ENCODE results near the gene MIAT.
"Not testable (repeated sequence)": the region's sequence is repeated elsewhere in the genome, so short reads cannot be mapped to it uniquely, and the experiment has no call there.

MIAT gene

GRCh38 chr22:26701323-26701722 lies 43.9 kb downstream of the MIAT start:
- no peak for DNase-seq

DNA sequence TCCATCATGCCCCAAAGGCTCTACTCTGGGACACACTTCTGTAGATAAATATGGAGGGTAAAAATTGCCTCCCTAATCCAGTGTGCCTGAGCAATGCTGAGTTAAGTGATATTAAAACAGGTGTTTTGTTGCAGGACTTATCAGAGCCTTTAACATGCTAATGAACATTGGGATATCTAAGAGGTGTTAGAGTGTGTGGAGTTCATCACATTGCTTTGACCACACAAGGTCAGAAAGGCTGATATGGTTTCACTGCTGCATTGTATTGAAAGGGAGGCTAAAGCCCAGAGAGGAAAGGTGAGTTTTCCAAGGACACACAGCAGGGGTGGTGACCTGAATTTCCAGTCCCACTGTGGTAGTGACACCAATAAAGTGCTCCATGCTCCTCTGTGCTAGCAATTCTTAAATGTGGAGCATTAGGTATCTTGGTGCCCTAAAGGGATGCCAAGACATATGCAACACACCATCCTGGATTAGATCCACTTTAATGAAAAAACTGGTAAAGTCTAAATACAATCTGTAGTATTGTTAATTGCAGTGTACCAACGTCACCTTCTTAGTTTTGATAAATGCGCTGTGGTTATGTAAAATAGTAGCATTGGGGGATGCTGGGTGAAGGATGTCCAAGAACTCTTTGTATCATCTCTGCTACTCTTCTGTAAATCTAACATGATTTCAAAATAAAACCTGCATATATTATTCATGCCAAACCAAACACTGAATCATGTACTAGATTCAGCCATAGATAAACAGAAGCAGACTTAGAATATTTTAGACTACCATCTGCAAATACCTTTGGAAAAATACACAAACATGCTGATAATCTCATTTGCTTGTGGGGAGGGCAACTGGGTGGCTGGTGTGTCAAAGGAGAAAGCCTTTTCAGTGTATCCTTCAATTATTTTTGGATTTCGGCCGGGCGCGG lies 45.8 kb downstream of the MIAT start:
- no peak for DNase-seq

DNA sequence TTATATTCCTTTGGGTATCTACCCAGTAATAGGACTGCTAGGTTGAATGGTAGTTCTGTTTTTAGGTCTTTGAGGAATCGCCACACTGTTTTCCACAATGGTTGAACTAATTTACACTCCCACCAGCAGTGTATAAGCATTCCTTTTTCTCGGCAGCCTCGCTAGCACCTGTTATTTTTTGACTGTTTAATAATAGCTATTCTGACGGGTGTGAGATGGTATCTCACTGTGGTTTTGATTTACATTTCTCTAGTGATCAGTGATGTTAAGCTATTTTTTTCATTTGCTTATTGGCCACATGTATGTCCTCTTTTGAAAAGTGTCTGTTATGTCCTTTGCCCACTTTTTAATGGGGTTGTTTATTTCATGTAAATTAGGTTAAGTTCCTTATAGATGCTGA lies 48.0 kb downstream of the MIAT start:
- DNase-seq, result not testable (repeated sequence)

GRCh38 chr22:26707090-26707489 lies 49.7 kb downstream of the MIAT start:
- no peak for DNase-seq

GRCh38 chr22:26707581-26707980 lies 50.2 kb downstream of the MIAT start:
- DNase-seq, result no peak

GRCh38 chr22:26708256-26709009 lies 51.0 kb downstream of the MIAT start:
- no peak for DNase-seq

DNA sequence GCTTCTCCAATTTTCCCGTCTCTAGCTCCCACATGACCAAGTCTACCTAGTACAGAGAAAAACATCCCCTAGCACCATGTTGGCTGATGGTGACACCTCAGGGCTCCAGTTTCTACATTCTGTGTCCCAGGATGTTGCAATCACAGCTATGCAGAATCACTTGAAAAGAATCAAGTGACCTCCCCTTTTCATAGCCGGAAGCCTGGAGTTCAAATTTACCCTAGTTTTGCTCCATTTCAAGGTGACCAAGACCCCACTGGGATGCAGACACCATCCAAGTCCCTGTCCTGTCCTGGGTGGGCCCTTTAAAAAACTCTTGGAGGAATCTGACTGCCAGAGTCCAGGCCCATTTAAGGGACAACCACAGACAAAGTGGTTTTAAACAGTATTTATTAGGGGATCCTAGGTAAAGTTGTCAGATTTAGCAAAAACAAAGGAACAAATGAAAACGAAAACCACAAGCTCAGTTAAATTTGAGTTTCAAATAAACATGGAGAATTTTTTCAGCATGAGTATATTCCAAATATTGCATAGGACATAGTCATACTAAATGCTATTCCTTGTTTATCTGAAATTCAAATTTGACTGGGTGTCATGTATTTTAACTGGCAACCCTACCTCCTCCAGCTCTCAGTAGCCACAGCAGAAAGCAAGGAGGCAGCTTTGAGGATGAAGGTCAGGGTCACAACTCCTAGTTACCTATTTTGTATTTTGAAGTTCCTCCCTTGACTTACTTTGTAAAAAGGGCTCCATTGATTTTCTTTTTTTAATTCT lies 52.4 kb downstream of the MIAT start:
- no peak for DNase-seq

- no peak for DNase-seq
Observed at GRCh38 chr22:26711205-26711963, 54.0 kb downstream of the MIAT start.

GRCh38 chr22:26712158-26712557 lies 54.8 kb downstream of the MIAT start:
- DNase-seq, result no peak

DNA sequence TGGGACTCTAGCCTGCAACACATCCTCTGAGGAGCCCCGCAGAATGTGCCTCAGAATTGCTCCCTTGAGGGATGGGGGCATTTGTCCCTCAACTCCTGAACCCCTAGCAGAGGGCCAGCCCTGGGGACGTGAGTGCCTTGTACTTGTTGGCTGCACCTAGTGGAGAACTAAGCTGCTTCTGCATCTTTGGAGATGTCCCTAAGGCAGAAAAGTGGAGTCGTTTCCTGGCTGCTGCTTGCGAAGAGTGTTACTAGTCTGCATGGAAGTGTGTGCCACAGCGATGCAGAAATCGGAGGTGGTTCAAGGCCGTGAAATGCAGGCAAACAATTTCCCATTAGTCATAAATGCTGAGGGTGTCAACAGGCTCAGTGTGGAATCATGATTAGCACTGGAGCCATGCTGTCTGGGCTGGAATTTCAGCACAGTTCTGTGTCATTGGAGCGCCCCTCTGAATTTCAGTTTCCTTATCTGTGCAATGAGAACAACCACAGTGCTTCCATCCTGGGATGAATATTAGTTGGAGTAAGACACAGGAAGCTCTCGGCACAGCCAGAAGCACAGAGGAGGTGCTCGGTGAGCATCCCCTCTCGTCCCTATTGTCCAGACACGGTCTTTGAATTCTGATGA lies 56.5 kb downstream of the MIAT start:
- no peak for DNase-seq

GRCh38 chr22:26714971-26715370 lies 57.6 kb downstream of the MIAT start:
- no peak for DNase-seq

GRCh38 chr22:26715392-26715936 lies 58.1 kb downstream of the MIAT start:
- no peak for DNase-seq

GRCh38 chr22:26718488-26718887 lies 61.1 kb downstream of the MIAT start:
- DNase-seq, result no peak

DNA sequence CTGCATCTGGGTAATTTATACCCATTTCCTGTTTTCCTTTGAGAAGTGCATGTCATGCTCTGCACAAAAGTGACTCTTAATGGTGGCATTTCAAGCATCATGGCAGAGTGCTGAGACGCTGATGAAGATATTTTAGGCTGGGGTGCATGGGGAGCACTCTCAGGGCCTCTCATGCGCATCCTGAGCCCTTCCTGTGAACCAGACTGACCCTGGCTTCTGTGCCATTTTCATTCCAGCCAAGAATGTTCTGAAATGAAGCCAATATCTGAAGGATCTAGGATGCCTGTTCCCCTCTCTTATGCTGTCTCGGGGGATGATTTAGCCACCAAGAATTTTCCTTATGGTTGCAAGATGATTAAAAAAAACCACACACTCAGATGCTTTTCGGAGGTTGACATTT lies 61.5 kb downstream of the MIAT start:
- DNase-seq, result no peak

DNA sequence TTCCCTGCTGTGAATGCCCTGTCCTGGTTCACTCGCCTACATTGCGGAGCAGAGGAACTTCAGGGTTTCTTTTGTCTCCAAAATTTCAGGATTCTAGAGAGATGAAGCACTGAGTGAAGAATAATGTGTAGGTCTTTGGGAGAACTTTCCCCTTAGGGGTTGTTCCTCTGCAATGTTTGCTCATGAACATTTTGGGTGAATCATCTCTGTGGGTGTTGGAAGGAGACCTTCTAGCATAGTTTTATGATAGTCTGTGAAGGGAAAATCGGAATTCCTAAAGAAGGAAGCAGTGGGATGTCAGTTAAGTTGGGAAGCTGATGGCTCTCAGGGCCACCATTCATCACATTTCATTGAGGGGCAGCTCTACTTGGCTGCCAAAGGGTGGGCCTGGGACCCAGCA lies 64.8 kb downstream of the MIAT start:
- no peak for DNase-seq

- DNase-seq, result no peak
Observed at GRCh38 chr22:26724414-26724813, 67.0 kb downstream of the MIAT start.

DNA sequence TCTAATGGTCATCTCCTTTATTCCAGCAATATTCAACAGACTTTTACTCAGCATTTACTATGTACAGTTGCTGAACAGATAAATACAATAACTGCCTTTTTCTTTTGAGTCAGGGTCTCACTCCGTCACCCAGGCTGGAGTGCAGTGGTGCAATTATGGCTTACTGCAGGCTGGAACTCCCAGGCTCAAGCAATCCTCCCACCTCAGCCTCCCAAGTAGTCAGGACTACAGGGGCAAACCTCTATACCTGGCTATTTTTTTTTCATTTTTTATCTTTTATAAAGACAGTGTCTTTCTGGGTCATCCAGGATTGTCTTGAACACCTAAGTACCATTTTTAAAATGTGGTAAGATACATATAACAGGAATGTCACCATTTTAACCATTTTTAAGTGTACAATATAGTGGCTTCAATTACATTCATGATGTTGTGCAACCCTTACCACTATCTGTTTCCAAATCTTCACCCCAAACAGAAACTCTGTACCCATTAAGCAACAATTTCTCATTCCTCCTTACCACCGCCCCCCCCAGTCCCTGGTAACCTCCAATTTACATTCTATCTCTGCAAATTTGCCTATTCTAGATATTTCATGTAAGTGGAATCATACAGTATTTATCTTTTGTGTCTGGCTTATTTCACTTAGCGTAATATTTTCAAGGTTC lies 67.8 kb downstream of the MIAT start:
- DNase-seq, result no peak

Measured in DMS53 (cell line).